ENCODE data around the gene KLRF2. TPM values are rescaled to one million over a fixed set of nuclear protein-coding genes. Genes with fewer than 3 reads are reported as not detected.
A peak's percentile ranks its signal among the peaks of the same experiment; 100 is the strongest.

KLRF2 gene
- total and polyA plus RNA-seq, 2 of the 8 experiments (the other 6 are each of a cell fraction or from before 2014, with no cell fraction given), result not detected

DNA sequence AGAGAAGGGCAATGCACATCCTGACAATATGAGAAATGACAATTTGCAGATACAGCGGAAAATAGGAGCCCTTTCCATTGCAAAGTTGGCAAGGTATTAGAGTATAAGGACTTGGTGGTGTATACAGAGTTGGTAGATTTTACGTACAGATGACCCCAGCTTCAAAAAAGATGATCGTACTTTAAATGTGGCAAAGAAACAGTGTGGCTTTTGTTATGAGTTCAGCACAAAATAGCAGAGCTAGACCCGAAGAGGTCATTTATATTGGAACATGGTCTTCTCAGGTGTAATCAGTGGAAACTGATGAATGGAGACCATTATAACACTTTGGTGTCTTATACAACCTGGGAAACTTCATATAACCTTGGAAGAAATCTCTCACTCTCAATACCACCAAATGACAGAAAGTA, 14.4 kb upstream of the KLRF2 start:
- Histone ChIP-seq H3K36me3 (ENCODE audit: control insufficient read depth in 2 of 4, insufficient read depth in 4 of 4, low read length in 3 of 4) (no peaks in the 10 kb centered on the region), H2BK12ac (ENCODE audit: low read depth, low read length) (no peak overlapping the region), H3K14ac (ENCODE audit: insufficient read length) (no peak overlapping the region), H3K4me3 (ENCODE audit: extremely low read depth in 1 of 4, insufficient read depth in 2 of 4, low read depth in 3 of 4, low read length in 4 of 4) (no peak overlapping the region), H3K9me3 (ENCODE audit: insufficient read depth in 2 of 2, low read depth in 1 of 2, low read length in 1 of 2) (no peaks in the 10 kb centered on the region), H3K79me2 (ENCODE audit: control insufficient read depth in 1 of 2, insufficient read depth in 2 of 2, low read length in 2 of 2) (no peaks in the 10 kb centered on the region), H3K4me1 (replicated peaks in 1 of 4; ENCODE audit: control insufficient read depth in 3 of 4, insufficient read depth in 4 of 4, low read length in 3 of 4) (peaks cover 0 to 6% (median 2%) of the 10 kb centered on the region in 4 experiments; a peak in 2 of 7 replicates), H2AFZ (ENCODE audit: low read length) (no peak overlapping the region), H2AK5ac (ENCODE audit: low read depth, low read length) (no peak overlapping the region), H3K56ac (replicated peaks; ENCODE audit: insufficient read length, low read depth, low read length) (no peak overlapping the region), H3K23me2 (ENCODE audit: low read depth, low read length) (no peaks in the 10 kb centered on the region), H2BK15ac (ENCODE audit: low read length) (no peak overlapping the region), H3K27me3 (replicated peaks in 1 of 4; ENCODE audit: control insufficient read depth in 3 of 4, extremely low read depth in 1 of 4, insufficient read depth in 3 of 4, low read length in 3 of 4) (no peaks in the 10 kb centered on the region), H2BK20ac (ENCODE audit: low read length) (peak overlapping the region; percentile 19; the same call in 1 of the 2 replicates), H4K5ac (ENCODE audit: insufficient read length, low read depth, low read length) (no peak overlapping the region), H3K23ac (ENCODE audit: insufficient read length) (no peak overlapping the region), H2BK120ac (replicated peaks; ENCODE audit: low read depth, low read length) (no peak overlapping the region), H4K8ac (ENCODE audit: extremely low read depth, insufficient read depth, low read length) (no peak overlapping the region), H3K4me2 (ENCODE audit: insufficient read depth in 1 of 2, low read depth in 2 of 2, low read length in 2 of 2) (no peak overlapping the region), H3K18ac (ENCODE audit: extremely low read depth, low read length) (no peak overlapping the region), H3K27ac (ENCODE audit: low read depth, low read length) (no peak overlapping the region), H3K9ac (replicated peaks in 1 of 4; ENCODE audit: extremely low read depth in 1 of 4, low read depth in 3 of 4, low read length in 3 of 4) (no peak overlapping the region), H3K79me1 (ENCODE audit: low read depth, low read length) (no peaks in the 10 kb centered on the region), H2BK5ac (ENCODE audit: low read depth, low read length) (no peak overlapping the region), H4K20me1 (replicated peaks in 1 of 2; ENCODE audit: control insufficient read depth in 1 of 2, insufficient read depth in 2 of 2, low read length in 2 of 2) (no peaks in the 10 kb centered on the region), H3K4ac (replicated peaks; ENCODE audit: insufficient read length, low read depth, low read length) (no peak overlapping the region), H4K91ac (replicated peaks; ENCODE audit: insufficient read length, low read length) (no peak overlapping the region)
- POLR2A ChIA-PET (ENCODE audit: partially characterized antibody), result no interaction called here
- WGBS, 2 experiments (ENCODE audit: extremely low coverage in 1 of 2, insufficient coverage in 1 of 2, insufficient read length in 1 of 2, insufficient replicate concordance in 2 of 2, low coverage in 1 of 2, low lambda C conversion rate in 2 of 2, missing lambda C conversion rate in 1 of 2), result 88% methylated on average over 4 of the region's 4 CpGs; no CpG with 5 or more reads in 1 of the 2 experiments
- TF ChIP-seq CHD2 (IDR thresholded peaks at IDR 0.05; ENCODE audit: low read length), result no peak
- DNase-seq (ENCODE audit: low read depth in 1 of 2, low spot score in 2 of 2) (no peak), FAIRE-seq (no peak)
- CTCF ChIA-PET (ENCODE audit: partially characterized antibody), result interaction anchor here (1.1 to 1.4 kb wide), 3 partner anchors 44 to 261 kb away, joined by 3 to 4 read pairs (median 4); no protein-coding TSS in a partner anchor
